SU-DHL-6 (cell line): ENCODE measurements around the gene EPHA8.

Experiments used
- CTCF ChIP-seq: fragments of 200-600 bp; sonication (generic); IDR thresholded peaks from one replicate; pipeline ENCODE4 v1.5.1; 2017; ENCODE audit warnings: antibody characterized with exemption, mild to moderate bottlenecking, low read length, moderate library complexity; ENCODE audit not compliant: insufficient read depth, poor library complexity, severe bottlenecking
- EZH2phosphoT487 ChIP-seq: fragments of 200-600 bp; sonication (generic), shearing (Covaris generic); conservative IDR thresholded peaks from 2 replicates; pipeline ENCODE4 v1.6.1; 2018; ENCODE audit warnings: mild to moderate bottlenecking, antibody characterized with exemption, low read length, moderate library complexity, mixed read lengths

GRCh38 chr1:22595108-22595507 lies 31.8 kb downstream of the EPHA8 start:
- no peak for TF ChIP-seq CTCF
- TF ChIP-seq EZH2phosphoT487: no peak
